ENCODE data around the gene CHST1. TPM values are rescaled to one million over a fixed set of nuclear protein-coding genes. Genes with fewer than 3 reads are reported as not detected.

Gene CHST1
- total RNA-seq, 1 donor from 2014 or later = 2.6 TPM

DNA sequence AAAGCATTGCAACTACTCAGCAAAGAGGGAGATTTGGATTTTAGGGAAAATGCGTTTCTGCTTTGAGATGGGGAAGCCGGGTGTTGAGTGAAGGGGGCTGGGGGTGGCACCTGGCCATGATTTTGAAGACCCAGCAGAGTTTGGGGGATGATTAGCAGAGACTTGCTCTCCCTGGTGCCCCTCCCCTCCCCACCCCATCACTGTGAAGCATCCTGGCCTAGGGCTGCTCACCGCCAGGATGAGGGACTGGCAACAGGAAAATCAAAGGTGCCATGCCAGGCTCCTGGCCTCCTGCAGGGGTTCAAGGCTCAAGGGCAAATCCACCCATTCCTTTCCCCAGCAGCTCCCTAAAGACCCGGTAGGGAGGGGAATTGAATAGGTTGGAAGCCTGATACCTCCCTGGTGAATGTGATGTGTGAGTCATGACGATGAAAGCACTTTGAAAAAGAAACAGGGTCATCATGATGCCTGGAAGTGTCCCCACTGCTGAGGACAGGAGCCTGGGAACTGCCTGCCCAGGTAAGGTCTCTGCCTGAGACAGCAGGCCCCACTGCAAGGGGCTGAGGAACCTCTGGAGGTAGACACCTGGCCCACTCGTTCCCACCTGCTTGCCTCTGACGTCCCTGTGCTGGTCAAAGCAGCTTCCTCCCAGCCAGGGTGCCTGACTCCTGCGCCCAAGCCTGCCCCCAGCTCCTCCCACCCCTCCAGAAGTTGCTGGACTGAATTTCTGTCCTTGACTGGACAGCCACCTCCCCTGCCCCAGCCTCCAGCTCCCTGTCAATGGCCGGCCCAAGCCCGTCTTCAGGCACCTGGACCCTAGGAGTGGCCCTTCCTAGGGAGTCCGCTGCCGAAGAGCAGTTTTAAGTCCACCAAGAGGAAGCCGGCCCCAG lies 1.7 kb downstream of the CHST1 start:
- Mint-ChIP-seq H3K4me1 (ENCODE audit: low read depth, unreplicated experiment) (peaks cover 21% of the 10 kb centered on the region), H3K9me3 (ENCODE audit: unreplicated experiment) (no peaks in the 10 kb centered on the region), H3K27me3 (ENCODE audit: low read depth, unreplicated experiment) (peaks cover 34% of the 10 kb centered on the region), H3K36me3 (ENCODE audit: low read depth, unreplicated experiment) (no peaks in the 10 kb centered on the region), H3K4me3 (ENCODE audit: unreplicated experiment) (peak overlapping the region; percentile 60), H3K27ac (ENCODE audit: unreplicated experiment) (peak overlapping the region; percentile 92)
- H4K20me1 ChIP-seq (ENCODE audit: insufficient read depth, low read length) = peaks cover 5% of the 10 kb centered on the region
- TF ChIP-seq CTCF (IDR thresholded peaks at IDR 0.05; ENCODE audit: insufficient read depth, low read depth, low read length) (no peak), EZH2 (IDR thresholded peaks at IDR 0.05; ENCODE audit: insufficient read depth, low read length) (no peak)
- FAIRE-seq = no peak
- peaks cover 32% of the 10 kb centered on the region for H3K4me1 ChIP-seq (ENCODE audit: insufficient read depth, low read length)
- no peak for DNase-seq (ENCODE audit: low read depth)
- H3K27ac ChIP-seq (ENCODE audit: low read depth, low read length) = peak overlapping the region; percentile 23
- peak overlapping the region; percentile 41 for H3K4me3 ChIP-seq (ENCODE audit: insufficient read depth, low read depth, low read length)
- H3K27me3 ChIP-seq (ENCODE audit: insufficient read depth, low read length) = peaks cover 19% of the 10 kb centered on the region
- H3K36me3 ChIP-seq (ENCODE audit: insufficient read depth, low read length) = no peaks in the 10 kb centered on the region
- H3K4me2 ChIP-seq (ENCODE audit: low read length) = peak overlapping the region; percentile 79
- H3K9ac ChIP-seq (ENCODE audit: low read length) = peak overlapping the region; percentile 48
- no peaks in the 10 kb centered on the region for H3K9me3 ChIP-seq (ENCODE audit: insufficient read depth, low read depth, low read length)
- H3K79me2 ChIP-seq (ENCODE audit: insufficient read depth, low read length) = no peaks in the 10 kb centered on the region
- no peak overlapping the region for H2AFZ ChIP-seq (ENCODE audit: low read depth, low read length)

DNA sequence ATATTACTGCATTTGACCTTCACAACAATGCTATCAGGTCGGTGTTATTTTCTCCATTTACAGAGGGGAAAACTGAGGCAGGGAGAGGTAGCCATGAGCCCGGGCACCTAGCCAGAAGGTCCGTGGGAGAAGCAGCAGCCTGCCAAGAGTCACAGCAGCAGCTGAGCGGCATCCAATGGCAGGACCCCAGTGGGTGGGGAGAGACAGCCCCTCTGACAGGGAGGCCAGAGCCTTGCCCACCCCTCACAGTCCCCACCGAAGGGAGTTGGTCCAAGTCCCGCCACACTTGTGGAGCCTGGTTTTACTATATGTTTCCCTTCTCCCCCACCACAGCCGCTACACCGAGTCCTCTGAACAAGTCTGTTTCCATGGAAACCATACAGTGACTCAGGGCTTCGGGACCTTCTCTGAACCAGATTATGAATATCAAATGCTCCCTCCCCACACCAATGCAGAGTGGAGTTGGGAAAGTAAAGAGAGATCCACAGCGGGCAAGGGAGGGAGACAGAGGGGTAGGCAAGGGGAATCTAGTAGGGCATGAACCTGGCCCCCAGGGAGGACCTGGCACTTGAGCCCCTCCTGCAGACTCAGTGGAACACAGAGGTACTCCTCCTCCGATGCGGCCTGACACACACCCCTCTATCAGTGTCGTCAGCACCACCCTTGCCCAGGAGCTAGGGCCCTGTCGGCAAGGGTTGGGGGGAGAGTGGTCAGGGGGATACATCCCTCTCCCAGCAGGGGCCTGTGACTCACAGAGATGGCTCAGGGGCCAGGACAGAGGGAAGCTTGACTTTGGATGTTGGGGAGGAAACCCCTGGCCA lies 2.5 kb downstream of the CHST1 start:
- Histone ChIP-seq H3K79me2 (ENCODE audit: insufficient read depth, low read length) (no peaks in the 10 kb centered on the region), H3K4me2 (ENCODE audit: low read length) (peak overlapping the region; percentile 79), H4K20me1 (ENCODE audit: insufficient read depth, low read length) (peaks cover 5% of the 10 kb centered on the region), H3K9ac (ENCODE audit: low read length) (peak overlapping the region; percentile 48), H3K36me3 (ENCODE audit: insufficient read depth, low read length) (no peaks in the 10 kb centered on the region), H3K4me1 (ENCODE audit: insufficient read depth, low read length) (peaks cover 41% of the 10 kb centered on the region), H3K27ac (ENCODE audit: low read depth, low read length) (peak overlapping the region; percentile 46), H3K9me3 (ENCODE audit: insufficient read depth, low read depth, low read length) (no peaks in the 10 kb centered on the region), H3K4me3 (ENCODE audit: insufficient read depth, low read depth, low read length) (peak overlapping the region; percentile 41), H3K27me3 (ENCODE audit: insufficient read depth, low read length) (peaks cover 19% of the 10 kb centered on the region), H2AFZ (ENCODE audit: low read depth, low read length) (peak overlapping the region; percentile 48)
- peak overlapping the region; percentile 92 for H3K27ac Mint-ChIP-seq (ENCODE audit: unreplicated experiment)
- no peaks in the 10 kb centered on the region for H3K36me3 Mint-ChIP-seq (ENCODE audit: low read depth, unreplicated experiment)
- DNase-seq (ENCODE audit: low read depth) = peak; percentile 82
- FAIRE-seq = peak; percentile 59
- H3K4me1 Mint-ChIP-seq (ENCODE audit: low read depth, unreplicated experiment) = peaks cover 26% of the 10 kb centered on the region
- H3K27me3 Mint-ChIP-seq (ENCODE audit: low read depth, unreplicated experiment) = peaks cover 26% of the 10 kb centered on the region
- H3K4me3 Mint-ChIP-seq (ENCODE audit: unreplicated experiment) = peak overlapping the region; percentile 60
- H3K9me3 Mint-ChIP-seq (ENCODE audit: unreplicated experiment) = no peaks in the 10 kb centered on the region
- no peak for TF ChIP-seq CTCF (IDR thresholded peaks at IDR 0.05; ENCODE audit: insufficient read depth, low read depth, low read length)
- TF ChIP-seq EZH2 (IDR thresholded peaks at IDR 0.05; ENCODE audit: insufficient read depth, low read length) = no peak

All from astrocyte (in vitro differentiated cells and primary cell).